ENCODE results near the gene FLYWCH1. TPM values are rescaled to one million over a fixed set of nuclear protein-coding genes. Genes with fewer than 3 reads are reported as not detected.
A peak's percentile ranks its signal among the peaks of the same experiment; 100 is the strongest.

The FLYWCH1 gene
- total and polyA plus RNA-seq, 9 of the 15 experiments (the other 6 are each of a cell fraction or from before 2014, with no cell fraction given): 0.18 to 33.6 (median 11.3) TPM

GRCh38 chr16:2911638-2912329 lies at the start of gene FLYWCH1 (continued):
- TF ChIP-seq ZBTB9 (CRISPR knock-in tag; IDR thresholded peaks at IDR 0.05): peak; percentile 91
- TF ChIP-seq BACH1 (tag; IDR thresholded peaks at IDR 0.05): peak; percentile 77; the same call in 1 of the 2 replicates
- peak; percentile 89; the same call in 1 of the 2 replicates for TF ChIP-seq XRCC5 (IDR thresholded peaks at IDR 0.05; ENCODE audit: low read depth, low read length)
- no peak for TF ChIP-seq FOXA3 (CRISPR knock-in tag; conservative IDR thresholded peaks at IDR 0.05 in 1 of 2, IDR thresholded peaks at IDR 0.05 in 1 of 2)
- peak; percentile 95 for TF ChIP-seq CXXC5 (CRISPR knock-in tag; IDR thresholded peaks at IDR 0.05)
- peak; percentile 91 for TF ChIP-seq HNRNPLL (IDR thresholded peaks at IDR 0.05; ENCODE audit: low read depth, low read length, poor library complexity, severe bottlenecking)
- peak; percentile 63 for TF ChIP-seq HCFC1 (IDR thresholded peaks at IDR 0.05; ENCODE audit: low read depth, low read length)
- peak; percentile 71 for TF ChIP-seq MAX (CRISPR knock-in tag; IDR thresholded peaks at IDR 0.05)
- TF ChIP-seq CBX1 (IDR thresholded peaks at IDR 0.05; ENCODE audit: low read depth): no peak; the same call in 1 of the 2 replicates
- no peak for TF ChIP-seq CBFA2T3 (IDR thresholded peaks at IDR 0.05)
- TF ChIP-seq CTBP1 (IDR thresholded peaks at IDR 0.05; ENCODE audit: borderline replicate concordance): peak; percentile 98
- peak; percentile 83 for TF ChIP-seq RBFOX2 (IDR thresholded peaks at IDR 0.05; ENCODE audit: low read depth, low read length)
- TF ChIP-seq MNT (conservative IDR thresholded peaks at IDR 0.05): peak; percentile 68 to 86
- TF ChIP-seq SRSF9 (IDR thresholded peaks at IDR 0.05; ENCODE audit: borderline replicate concordance, low read depth, low read length): no peak
- no peak for TF ChIP-seq HINFP (tag; conservative IDR thresholded peaks at IDR 0.05; ENCODE audit: low read depth)
- no peak for TF ChIP-seq ETV1 (tag; conservative IDR thresholded peaks at IDR 0.05; ENCODE audit: low read depth)
- TF ChIP-seq ZBTB1 (CRISPR knock-in tag; IDR thresholded peaks at IDR 0.05; ENCODE audit: borderline replicate concordance, low read depth): 0 out of 2 replicates have a peak, but pooled peaks have one; percentile 55
- no peak for TF ChIP-seq SFPQ (IDR thresholded peaks at IDR 0.05; ENCODE audit: low read depth, low read length)
- no peak for TF ChIP-seq ADNP (tag; IDR thresholded peaks at IDR 0.05)
- TF ChIP-seq ZNF644 (tag; IDR thresholded peaks at IDR 0.05; ENCODE audit: low read depth): peak; percentile 92
- peak; percentile 31 for TF ChIP-seq EGR1 (conservative IDR thresholded peaks at IDR 0.05)

All from K562 (cell line).